ENCODE results near the gene MGAT4A.

GRCh38 chr2:98643496-98644100 lies 87.3 kb downstream of the MGAT4A start:
- TF ChIP-seq POLR2AphosphoS5 (IDR thresholded peaks at IDR 0.05; ENCODE audit: low read depth, low read length) (no peak), POLR2A (IDR thresholded peaks at IDR 0.05; ENCODE audit: low read depth, low read length) (no peak), TAF1 (IDR thresholded peaks at IDR 0.05; ENCODE audit: low read depth, low read length) (no peak)

All from GM12891 (cell line).